Calu3 (cell line): Measurements from ENCODE around the gene CACNG4. TPM values are rescaled to one million over a fixed set of nuclear protein-coding genes. Genes with fewer than 3 reads are reported as not detected.

Experiments used
- BruUV-seq: library from RNA; stranded (reverse); fragments of 400-500 nt; replicated peaks from 2 replicates; lab custom pipeline; 2021; lab: Mats Ljungman, UMichigan
- CTCF ChIA-PET: fragments of 300-600 bp; sonication (Branson Sonifier 250); formaldehyde crosslinking; loops from one replicate; lab custom pipeline; 2022; ENCODE audit warnings: antibody characterized with exemption; lab: Charles Lee
- DNase-seq: peaks from one replicate; pipeline ENCODE4 v3.0.0; 2022
- H3K27ac Mint-ChIP-seq: one replicate; pipeline ENCODE4 v1.8.0; 2022; ENCODE audit warnings: mixed read lengths; ENCODE audit not compliant: unreplicated experiment
- H3K27me3 Mint-ChIP-seq: one replicate; pipeline ENCODE4 v1.8.0; 2022; ENCODE audit warnings: mixed read lengths; ENCODE audit not compliant: unreplicated experiment
- H3K36me3 Mint-ChIP-seq: one replicate; pipeline ENCODE4 v1.8.0; 2022; ENCODE audit warnings: mild to moderate bottlenecking, moderate library complexity, mixed read lengths; ENCODE audit not compliant: insufficient read depth, unreplicated experiment
- H3K4me1 Mint-ChIP-seq: one replicate; pipeline ENCODE4 v1.8.0; 2022; ENCODE audit warnings: mild to moderate bottlenecking, low read depth, mixed read lengths; ENCODE audit not compliant: unreplicated experiment
- H3K4me3 Mint-ChIP-seq: one replicate; pipeline ENCODE4 v1.8.0; 2022; ENCODE audit warnings: mild to moderate bottlenecking, low read depth, moderate library complexity, mixed read lengths; ENCODE audit not compliant: unreplicated experiment
- H3K9me3 Mint-ChIP-seq: one replicate; pipeline ENCODE4 v1.8.0; 2022; ENCODE audit warnings: low read depth, mixed read lengths; ENCODE audit not compliant: unreplicated experiment
- intact Hi-C: fragments of 100-400 bp; cut with micrococcal nuclease; formaldehyde crosslinking; loops from one replicate; pipeline ENCODE4 v1.10.0; 2022; ENCODE audit not compliant: unreplicated experiment
- total RNA-seq: library from RNA; stranded (reverse); gene quantifications from 2 replicates; pipeline ENCODE4 v1.2.3, GENCODE V29; 2022
- TF ChIP-seq, protein P1 (sequence below): fragments of 200-600 bp; IDR thresholded peaks from one replicate; pipeline ENCODE4 v1.8.0; 2022; ENCODE audit warnings: antibody characterized with exemption; ENCODE audit not compliant: unreplicated experiment

The CACNG4 gene
- total RNA-seq, 1 experiment from 2014 or later = 3.8 TPM

DNA sequence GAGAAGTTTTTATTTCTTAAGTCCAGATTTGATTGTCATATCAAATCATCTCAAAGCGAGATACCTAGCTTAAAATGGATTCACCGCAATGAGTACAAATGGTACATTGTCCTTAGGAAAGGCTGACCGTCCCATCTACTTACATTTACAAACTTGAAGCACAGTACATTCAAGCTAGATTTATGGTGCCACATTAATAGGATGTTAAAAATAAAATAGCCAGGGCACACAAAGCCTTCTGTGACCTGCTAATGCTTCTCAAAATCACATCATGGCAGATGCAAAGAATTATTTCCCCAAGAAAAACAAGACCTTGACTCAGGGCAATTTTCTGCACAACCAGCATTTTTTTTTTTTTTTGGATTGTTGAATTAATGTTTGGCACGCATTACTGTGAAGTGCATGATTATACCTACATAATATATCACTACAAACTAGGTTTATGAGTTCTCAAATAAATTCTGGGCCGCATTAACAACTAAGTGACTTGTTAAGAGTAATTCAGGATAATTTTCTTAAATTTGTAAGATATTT lies 105.2 kb downstream of the CACNG4 start:
- no TSS peak for BruUV-seq
- Mint-ChIP-seq H3K27me3 (no peaks in the 10 kb centered on the region), H3K4me3 (no peak overlapping the region), H3K27ac (no peak overlapping the region), H3K36me3 (no peaks in the 10 kb centered on the region), H3K9me3 (no peaks in the 10 kb centered on the region), H3K4me1 (peaks cover 2% of the 10 kb centered on the region)
- TF ChIP-seq, protein P1, sequence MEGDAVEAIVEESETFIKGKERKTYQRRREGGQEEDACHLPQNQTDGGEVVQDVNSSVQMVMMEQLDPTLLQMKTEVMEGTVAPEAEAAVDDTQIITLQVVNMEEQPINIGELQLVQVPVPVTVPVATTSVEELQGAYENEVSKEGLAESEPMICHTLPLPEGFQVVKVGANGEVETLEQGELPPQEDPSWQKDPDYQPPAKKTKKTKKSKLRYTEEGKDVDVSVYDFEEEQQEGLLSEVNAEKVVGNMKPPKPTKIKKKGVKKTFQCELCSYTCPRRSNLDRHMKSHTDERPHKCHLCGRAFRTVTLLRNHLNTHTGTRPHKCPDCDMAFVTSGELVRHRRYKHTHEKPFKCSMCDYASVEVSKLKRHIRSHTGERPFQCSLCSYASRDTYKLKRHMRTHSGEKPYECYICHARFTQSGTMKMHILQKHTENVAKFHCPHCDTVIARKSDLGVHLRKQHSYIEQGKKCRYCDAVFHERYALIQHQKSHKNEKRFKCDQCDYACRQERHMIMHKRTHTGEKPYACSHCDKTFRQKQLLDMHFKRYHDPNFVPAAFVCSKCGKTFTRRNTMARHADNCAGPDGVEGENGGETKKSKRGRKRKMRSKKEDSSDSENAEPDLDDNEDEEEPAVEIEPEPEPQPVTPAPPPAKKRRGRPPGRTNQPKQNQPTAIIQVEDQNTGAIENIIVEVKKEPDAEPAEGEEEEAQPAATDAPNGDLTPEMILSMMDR = no peak
- intact Hi-C loops = no loop called here
- CTCF ChIA-PET = interaction anchor here (0.5 kb wide), 1 partner anchor 514 kb away, joined by 3 read pairs; no protein-coding TSS in a partner anchor
- no peak for DNase-seq

DNA sequence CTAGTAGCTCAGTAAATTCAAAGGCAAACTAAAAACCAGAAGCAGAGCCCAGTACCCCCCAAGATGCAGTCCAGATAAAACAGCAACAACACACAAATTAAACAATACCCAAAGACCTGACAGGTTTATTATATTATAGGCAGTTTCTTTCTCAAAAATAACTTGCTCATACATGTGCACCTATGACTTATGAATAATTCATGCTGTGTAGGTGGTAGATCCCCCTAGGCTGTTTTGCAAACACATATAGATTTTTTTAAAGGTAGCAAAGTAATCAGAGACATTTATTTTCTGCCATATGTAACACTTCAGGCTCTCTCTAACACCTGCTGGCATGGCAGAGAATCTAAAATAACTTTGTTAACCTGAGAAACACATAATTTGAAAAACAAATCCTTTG lies 107.1 kb downstream of the CACNG4 start:
- DNase-seq = no peak
- Mint-ChIP-seq H3K27ac (no peak overlapping the region), H3K4me1 (peaks cover 21% of the 10 kb centered on the region), H3K27me3 (no peaks in the 10 kb centered on the region), H3K9me3 (no peaks in the 10 kb centered on the region), H3K4me3 (no peak overlapping the region), H3K36me3 (no peaks in the 10 kb centered on the region)
- TF ChIP-seq, protein P1 = no peak
- CTCF ChIA-PET = no interaction called here
- no TSS peak for BruUV-seq
- intact Hi-C loops = no loop called here

DNA sequence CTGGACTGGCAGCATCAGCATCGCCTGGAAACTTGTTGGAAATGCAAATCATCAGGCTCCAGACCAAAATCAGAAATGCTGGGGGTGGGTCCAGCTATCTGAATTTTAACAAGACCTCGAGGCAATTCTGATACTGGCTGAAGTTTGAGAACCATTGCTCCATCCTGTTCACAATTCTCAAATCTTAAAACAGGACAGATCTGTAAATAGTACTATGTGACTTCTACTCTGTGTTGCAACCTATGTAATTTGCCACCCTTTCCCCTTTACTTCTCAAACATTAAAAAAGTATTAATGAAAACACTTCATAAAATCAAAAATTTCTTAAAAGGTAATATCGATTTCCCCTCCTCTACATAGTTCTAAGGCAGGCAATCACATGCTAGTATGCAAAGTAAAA lies 108.4 kb downstream of the CACNG4 start:
- intact Hi-C loops = no loop called here
- BruUV-seq = no TSS peak
- Mint-ChIP-seq H3K36me3 (peaks cover 5% of the 10 kb centered on the region), H3K27ac (no peak overlapping the region), H3K4me3 (no peak overlapping the region), H3K9me3 (no peaks in the 10 kb centered on the region), H3K4me1 (peaks cover 23% of the 10 kb centered on the region), H3K27me3 (no peaks in the 10 kb centered on the region)
- DNase-seq = no peak
- TF ChIP-seq, protein P1 = no peak
- CTCF ChIA-PET = no interaction called here

DNA sequence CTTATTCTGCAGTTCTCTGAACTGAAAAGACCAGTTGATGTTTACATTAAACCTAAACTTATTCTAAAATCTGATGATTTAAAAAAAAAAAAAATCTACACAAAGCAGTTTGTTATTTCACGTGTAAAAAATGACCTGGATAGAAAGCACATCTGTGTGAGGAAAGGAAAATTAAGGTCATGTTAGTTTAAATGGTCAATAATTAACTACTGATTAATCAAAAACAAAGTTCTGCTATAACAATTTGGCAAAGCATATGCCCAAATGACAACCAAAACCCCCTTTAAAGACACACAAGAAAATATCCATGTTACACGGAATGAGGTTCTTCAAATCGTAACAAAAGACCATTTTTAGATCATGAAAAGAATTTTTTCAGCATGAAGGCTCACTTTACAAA lies 110.3 kb downstream of the CACNG4 start:
- Mint-ChIP-seq H3K36me3 (peaks cover 12% of the 10 kb centered on the region), H3K4me1 (peaks cover 23% of the 10 kb centered on the region), H3K9me3 (no peaks in the 10 kb centered on the region), H3K4me3 (no peak overlapping the region), H3K27me3 (no peaks in the 10 kb centered on the region), H3K27ac (peak overlapping the region; percentile 27)
- CTCF ChIA-PET = interaction anchor here (1.1 kb wide), 1 partner anchor 30 kb away, joined by 3 read pairs; no protein-coding TSS in a partner anchor
- intact Hi-C loops = no loop called here
- no peak for DNase-seq
- BruUV-seq = no TSS peak
- TF ChIP-seq, protein P1 = no peak
